Progenitor cell of endocrine pancreas (in vitro differentiated cells): ENCODE results near the gene SBK1. TPM values are rescaled to one million over a fixed set of nuclear protein-coding genes. Genes with fewer than 3 reads are reported as not detected.
A peak's percentile ranks its signal among the peaks of the same experiment; 100 is the strongest.
"Not testable (repeated sequence)": the region's sequence is repeated elsewhere in the genome, so short reads cannot be mapped to it uniquely, and the experiment has no call there.

Source experiments
- DNase-seq: peaks from one replicate; pipeline ENCODE4 v3.0.0; 2021; ENCODE audit warnings: low spot score; ENCODE audit not compliant: unreplicated experiment
- H3K27ac Mint-ChIP-seq: 2 replicates; pipeline ENCODE4 v1.8.0; 2021; ENCODE audit warnings: mild to moderate bottlenecking, moderate library complexity, mixed read lengths
- H3K27me3 Mint-ChIP-seq: 2 replicates; pipeline ENCODE4 v1.8.0; 2021; ENCODE audit warnings: mixed read lengths
- H3K36me3 Mint-ChIP-seq: 2 replicates; pipeline ENCODE4 v1.8.0; 2022; ENCODE audit warnings: mixed read lengths; ENCODE audit not compliant: insufficient read depth
- H3K4me1 Mint-ChIP-seq: 2 replicates; pipeline ENCODE4 v1.8.0; 2021; ENCODE audit warnings: low read depth, mixed read lengths
- H3K4me3 Mint-ChIP-seq: 2 replicates; pipeline ENCODE4 v1.8.0; 2021; ENCODE audit warnings: low read depth, mild to moderate bottlenecking, moderate library complexity, mixed read lengths
- H3K9me3 Mint-ChIP-seq: 2 replicates; pipeline ENCODE4 v1.8.0; 2021; ENCODE audit warnings: low read depth, mixed read lengths
- long read RNA-seq: library from polyadenylated mRNA; unstranded; transcript quantifications from one replicate; pipeline ENCODE4 v2.0.0, GENCODE V29; 2020
- total RNA-seq: library from RNA; stranded (reverse); gene quantifications from 2 replicates; pipeline ENCODE4 v1.2.1, GENCODE V29; 2021
- TF ChIP-seq, protein P1 (sequence below): fragments of 200-600 bp; sonication (generic); IDR thresholded peaks from one replicate; pipeline ENCODE4 v1.5.0; 2021; ENCODE audit warnings: antibody characterized with exemption, mild to moderate bottlenecking; ENCODE audit not compliant: unreplicated experiment

Gene SBK1
- 89.4 and 91.2 TPM in 2 replicates for total RNA-seq
- long read RNA-seq, partial matches to known transcripts: 0 of 2 reads
- long read RNA-seq, other reads (novel, unspliced or antisense): 2 of 2 reads

DNA sequence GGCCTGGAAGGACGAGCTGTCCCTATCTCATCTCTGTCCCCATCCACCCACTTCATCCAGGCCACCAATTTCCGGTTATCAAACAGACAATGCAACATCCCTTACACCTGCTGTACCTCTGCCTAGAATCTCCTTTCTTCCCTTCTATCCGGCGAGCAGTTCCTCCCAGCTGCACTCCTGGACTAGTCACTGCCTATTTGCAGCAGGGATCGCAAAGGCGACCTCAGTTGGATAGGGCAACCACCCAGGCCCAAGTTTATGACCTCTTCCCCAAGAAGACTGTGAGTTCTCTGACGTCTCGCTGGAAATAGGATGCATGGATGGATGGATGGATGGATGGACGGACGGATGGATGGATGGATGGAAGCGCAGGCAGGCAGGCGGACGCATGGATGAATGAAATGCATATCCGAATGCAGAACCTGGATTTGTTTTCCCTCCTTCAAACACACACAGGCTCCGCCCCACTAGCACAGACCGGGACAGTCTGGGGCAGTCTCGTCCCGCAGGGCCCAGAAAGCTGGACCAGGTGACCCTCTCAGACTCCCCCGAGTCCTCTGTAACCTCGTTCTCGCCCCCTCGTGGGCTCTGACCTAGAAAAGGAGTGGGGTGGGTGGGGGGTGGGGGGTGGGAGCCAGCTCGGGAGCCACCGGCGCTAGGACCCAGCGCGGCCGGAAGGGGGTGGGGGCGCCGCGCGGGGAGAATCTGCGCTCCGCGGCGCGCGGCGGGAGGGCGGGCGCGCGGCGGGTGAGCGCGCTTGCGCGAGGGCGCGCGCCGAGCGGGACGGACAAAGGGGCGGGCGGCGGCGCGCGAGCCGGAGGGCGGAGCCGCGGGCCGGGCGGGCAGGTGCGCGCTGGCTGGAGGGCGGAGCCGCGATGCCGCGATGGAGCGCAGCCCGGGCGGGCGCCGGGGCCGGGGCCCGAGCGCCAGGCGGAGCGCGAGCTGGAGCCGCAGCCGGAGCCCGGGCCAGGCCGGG is at the start of gene SBK1:
Gene SBK1, plus strand, starts transcription at position 875 of the 976 bp plus-strand sequence. CDS start 24,867 bp downstream, outside the sequence.
- Mint-ChIP-seq H3K36me3 (peaks cover 4% of the 10 kb centered on the region), H3K9me3 (no peaks in the 10 kb centered on the region), H3K4me1 (peaks cover 32% of the 10 kb centered on the region), H3K27ac (peak within 1 kb of the TSS; percentile 95), H3K27me3 (no peaks in the 10 kb centered on the region), H3K4me3 (peak within 1 kb of the TSS; percentile 94)
- TF ChIP-seq, protein P1, sequence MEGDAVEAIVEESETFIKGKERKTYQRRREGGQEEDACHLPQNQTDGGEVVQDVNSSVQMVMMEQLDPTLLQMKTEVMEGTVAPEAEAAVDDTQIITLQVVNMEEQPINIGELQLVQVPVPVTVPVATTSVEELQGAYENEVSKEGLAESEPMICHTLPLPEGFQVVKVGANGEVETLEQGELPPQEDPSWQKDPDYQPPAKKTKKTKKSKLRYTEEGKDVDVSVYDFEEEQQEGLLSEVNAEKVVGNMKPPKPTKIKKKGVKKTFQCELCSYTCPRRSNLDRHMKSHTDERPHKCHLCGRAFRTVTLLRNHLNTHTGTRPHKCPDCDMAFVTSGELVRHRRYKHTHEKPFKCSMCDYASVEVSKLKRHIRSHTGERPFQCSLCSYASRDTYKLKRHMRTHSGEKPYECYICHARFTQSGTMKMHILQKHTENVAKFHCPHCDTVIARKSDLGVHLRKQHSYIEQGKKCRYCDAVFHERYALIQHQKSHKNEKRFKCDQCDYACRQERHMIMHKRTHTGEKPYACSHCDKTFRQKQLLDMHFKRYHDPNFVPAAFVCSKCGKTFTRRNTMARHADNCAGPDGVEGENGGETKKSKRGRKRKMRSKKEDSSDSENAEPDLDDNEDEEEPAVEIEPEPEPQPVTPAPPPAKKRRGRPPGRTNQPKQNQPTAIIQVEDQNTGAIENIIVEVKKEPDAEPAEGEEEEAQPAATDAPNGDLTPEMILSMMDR: no peak
- peak; percentile 74 for DNase-seq

DNA sequence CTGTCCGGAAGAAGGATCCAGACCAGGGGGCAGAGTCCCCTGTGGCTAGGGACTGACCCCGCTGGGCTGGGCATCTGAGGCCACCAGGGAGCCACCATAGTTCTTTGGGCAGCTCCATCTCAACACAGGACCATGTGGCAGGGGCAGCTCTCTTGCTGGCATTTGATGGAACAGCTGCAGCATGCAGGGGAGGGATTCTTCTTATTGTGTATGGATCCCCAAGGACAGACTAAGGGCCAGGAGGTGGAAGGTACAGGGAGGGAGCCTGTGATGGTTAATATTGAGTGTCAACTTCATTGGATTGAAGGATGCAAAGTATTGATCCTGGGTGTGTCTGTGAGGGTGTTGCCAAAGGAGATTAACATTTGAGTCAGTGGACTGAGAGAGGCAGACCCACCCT is 42.8 kb upstream of the SBK1 start:
- not testable (repeated sequence) for H3K27me3 Mint-ChIP-seq, H3K9me3 Mint-ChIP-seq, H3K4me3 Mint-ChIP-seq, DNase-seq, H3K4me1 Mint-ChIP-seq, H3K36me3 Mint-ChIP-seq, H3K27ac Mint-ChIP-seq

DNA sequence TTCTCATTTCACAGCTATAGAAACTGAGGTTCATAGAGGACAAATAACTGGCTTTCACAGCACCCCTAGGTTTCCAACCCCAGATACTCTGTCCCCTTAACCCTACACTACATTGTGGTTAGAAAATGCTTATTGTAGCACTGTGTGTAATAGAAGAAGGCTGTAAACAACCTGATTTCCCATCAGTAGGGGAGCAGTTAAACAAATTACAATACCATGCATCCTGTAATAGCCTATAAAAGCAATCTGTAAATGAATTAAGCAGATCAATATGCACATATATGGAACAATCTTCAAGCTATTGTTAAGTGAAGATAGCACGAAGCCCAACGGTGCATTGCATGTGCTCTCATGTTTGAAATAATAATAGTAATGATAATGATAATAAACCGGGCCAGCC is 41.3 kb upstream of the SBK1 start:
- no peaks in the 10 kb centered on the region for H3K4me1 Mint-ChIP-seq
- H3K27ac Mint-ChIP-seq: no peak overlapping the region
- H3K9me3 Mint-ChIP-seq: peaks cover 4% of the 10 kb centered on the region
- no peaks in the 10 kb centered on the region for H3K27me3 Mint-ChIP-seq
- no peaks in the 10 kb centered on the region for H3K36me3 Mint-ChIP-seq
- TF ChIP-seq, protein P1: no peak
- H3K4me3 Mint-ChIP-seq: no peak overlapping the region
- DNase-seq: no peak

DNA sequence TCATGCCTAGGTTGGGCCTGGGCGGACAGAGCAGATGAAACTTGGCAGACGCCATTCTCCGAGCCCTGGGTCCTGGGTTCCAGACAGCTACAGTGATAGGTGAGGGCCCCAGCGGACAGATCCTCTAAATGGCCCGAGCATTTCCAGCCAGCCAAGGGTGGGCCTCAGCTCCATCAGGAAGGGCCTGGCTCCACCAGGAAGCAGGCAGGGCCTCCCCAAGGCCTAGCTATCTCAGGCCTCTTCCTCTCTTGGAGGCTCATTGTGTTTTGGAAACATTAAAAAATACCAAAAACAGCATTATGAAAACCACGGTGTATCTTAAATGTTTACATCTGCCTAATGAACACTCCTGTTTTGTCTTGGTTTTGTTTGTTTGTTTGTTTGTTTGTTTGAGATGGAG is 38.2 kb upstream of the SBK1 start:
- Mint-ChIP-seq H3K9me3 (peaks cover 4% of the 10 kb centered on the region), H3K27ac (no peak overlapping the region), H3K27me3 (no peaks in the 10 kb centered on the region), H3K4me3 (no peak overlapping the region), H3K36me3 (no peaks in the 10 kb centered on the region), H3K4me1 (no peaks in the 10 kb centered on the region)
- no peak for DNase-seq
- TF ChIP-seq, protein P1: no peak

DNA sequence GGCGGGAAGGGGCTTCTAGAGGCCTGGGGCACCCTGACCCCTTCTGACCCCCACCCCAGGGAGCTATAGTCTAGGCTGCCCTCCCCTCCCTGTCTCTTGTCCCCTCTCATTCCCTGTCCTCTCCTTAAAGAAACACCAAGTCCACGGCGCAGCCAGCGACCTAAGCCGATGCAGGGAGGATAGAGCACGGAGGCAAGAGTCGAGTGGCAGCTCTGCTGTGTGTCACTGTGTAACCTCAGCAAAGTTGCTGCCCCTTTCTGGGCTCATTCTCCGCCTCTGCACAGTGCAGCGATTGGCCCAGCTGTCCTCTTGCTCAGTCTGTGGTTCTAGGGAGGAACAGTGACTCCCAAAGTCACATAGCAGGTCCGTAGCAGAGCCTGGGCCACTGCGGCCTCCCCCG is 36.5 kb upstream of the SBK1 start:
- Mint-ChIP-seq H3K4me3 (no peak overlapping the region), H3K27ac (no peak overlapping the region), H3K27me3 (peaks cover 8% of the 10 kb centered on the region), H3K9me3 (peaks cover 4% of the 10 kb centered on the region), H3K36me3 (no peaks in the 10 kb centered on the region), H3K4me1 (no peaks in the 10 kb centered on the region)
- no peak for DNase-seq
- TF ChIP-seq, protein P1: no peak
